ENCODE data around the gene CAMK2D.
A peak's percentile ranks its signal among the peaks of the same experiment; 100 is the strongest.
"Not testable (repeated sequence)": the region's sequence is repeated elsewhere in the genome, so short reads cannot be mapped to it uniquely, and the experiment has no call there.

The CAMK2D gene

DNA sequence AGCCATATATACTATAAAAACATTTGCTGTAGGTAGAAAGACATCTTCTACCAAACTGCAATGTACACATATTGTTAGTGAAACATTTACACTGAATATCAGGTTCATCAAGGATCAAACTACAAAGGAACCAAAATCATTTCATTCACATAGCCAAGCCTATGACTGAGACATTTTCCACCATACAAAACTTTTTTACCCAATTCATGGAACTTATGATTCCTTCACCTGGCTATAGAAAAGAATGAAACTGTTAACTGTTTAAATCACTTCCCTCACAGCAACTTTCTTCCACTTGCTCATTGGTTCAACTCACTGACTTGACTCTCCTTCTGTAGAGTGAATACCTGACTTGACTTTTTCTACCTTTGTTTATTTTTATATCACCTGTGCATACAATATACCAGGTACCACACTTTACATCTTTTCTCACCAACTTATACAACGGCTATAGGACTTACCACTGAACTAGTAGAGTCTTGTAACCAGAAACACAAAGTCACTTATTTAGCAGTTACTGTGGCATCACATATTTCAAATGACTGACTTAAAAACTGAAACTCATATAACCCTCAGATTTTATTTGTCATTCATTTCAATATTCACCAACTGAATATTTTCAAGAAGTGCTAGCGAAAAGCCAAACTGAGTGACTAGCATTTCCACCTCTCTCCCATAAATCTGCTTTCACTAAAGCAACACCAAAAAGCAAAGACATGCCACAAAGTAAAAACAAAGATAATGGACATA, 30.9 kb downstream of the CAMK2D start:
- DNase-seq (ENCODE audit: low read depth), result no peak

GRCh38 chr4:113727802-113728201, 33.7 kb downstream of the CAMK2D start:
- DNase-seq (ENCODE audit: low read depth), result no peak

- no peak for DNase-seq (ENCODE audit: low read depth)
Observed at GRCh38 chr4:113725963-113726362, 35.6 kb downstream of the CAMK2D start.

- no peak for DNase-seq (ENCODE audit: low read depth)
Observed at GRCh38 chr4:113718252-113718651, 43.3 kb downstream of the CAMK2D start.

- no peak for DNase-seq (ENCODE audit: low read depth)
Observed at GRCh38 chr4:113711883-113712662, 49.5 kb downstream of the CAMK2D start.

DNA sequence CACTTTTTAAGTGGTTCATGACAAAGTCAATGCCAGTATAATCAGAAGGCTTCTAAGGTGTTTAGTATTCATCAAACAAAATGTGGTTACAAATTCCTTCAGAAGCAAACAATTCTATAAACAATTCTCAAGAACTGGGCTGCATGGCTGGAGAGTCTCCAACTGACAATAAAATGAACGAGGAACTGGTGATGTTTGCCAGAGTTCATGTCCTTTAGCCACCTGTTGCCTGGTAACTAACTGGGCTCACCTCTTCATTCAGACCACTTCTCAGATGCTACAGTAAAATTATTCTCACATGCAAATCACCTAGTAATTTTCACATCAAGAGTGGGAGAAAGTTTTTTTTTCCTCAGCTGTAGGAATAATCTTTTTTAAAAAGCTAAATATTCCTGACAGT, 53.3 kb downstream of the CAMK2D start:
- no peak for DNase-seq (ENCODE audit: low read depth)

DNA sequence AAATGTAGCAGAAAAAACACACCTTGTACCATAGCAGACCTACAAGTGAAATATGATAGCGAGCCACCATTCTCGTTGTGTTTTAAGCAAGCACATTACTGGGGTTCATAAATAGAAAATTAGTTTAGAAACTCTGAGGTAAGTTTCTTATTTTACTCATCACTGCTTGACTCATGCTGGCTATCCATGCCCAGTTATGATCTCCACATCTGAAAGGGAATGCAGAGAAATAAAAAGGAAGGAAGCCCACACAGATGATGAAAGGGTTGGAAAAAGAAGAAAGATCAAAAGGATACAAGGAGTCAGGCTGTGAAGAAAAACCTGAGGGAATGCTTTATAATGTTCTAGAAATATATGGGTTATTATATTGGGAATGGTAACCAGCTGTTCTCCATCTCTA, 54.5 kb downstream of the CAMK2D start:
- peak; percentile 33 for DNase-seq (ENCODE audit: low read depth)

- not testable (repeated sequence) for DNase-seq (ENCODE audit: low read depth)
Observed at GRCh38 chr4:113705097-113705496, 56.4 kb downstream of the CAMK2D start.

- peak; percentile 42 for DNase-seq (ENCODE audit: low read depth)
Observed at GRCh38 chr4:113702596-113702995, 58.9 kb downstream of the CAMK2D start.

DNA sequence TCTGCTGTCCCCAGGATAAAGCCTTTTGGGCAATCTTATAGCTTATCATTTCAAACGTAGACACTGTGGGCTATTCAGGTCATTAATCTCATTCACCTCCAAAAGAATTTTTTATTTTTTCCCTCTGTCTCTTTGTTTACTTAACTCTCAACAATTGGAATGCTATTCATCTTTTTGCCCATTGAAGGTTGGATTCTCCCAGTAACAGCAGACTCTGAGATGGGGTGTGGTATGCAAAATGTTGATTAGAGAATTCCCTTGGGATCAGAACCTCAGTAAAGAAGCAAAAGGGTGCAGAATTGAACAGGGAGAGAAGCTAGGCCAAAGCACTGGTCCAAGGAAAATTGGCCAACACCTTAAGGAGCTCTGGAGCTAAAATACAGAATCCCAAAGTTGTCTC, 60.4 kb downstream of the CAMK2D start:
- DNase-seq (ENCODE audit: low read depth), result no peak

GRCh38 chr4:113700602-113701150, 60.9 kb downstream of the CAMK2D start:
- no peak for DNase-seq (ENCODE audit: low read depth)

DNA sequence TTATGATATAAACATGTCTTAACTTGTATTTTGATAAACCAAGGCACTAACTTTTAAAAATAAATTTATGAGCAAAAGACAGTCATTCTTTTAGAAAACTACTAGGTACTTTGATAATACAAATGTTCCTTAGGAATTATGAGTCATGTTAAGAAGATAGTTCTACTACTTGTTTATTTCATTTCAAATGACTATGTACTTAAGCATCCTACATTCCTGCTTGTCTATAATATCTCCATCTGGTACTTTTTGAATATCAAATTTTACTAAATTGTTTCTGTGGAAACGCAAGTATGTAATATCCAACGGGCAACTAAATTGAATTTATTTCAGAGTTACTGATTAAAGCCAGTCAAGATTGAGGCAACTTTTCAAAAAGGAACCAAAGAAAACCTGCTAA, 61.8 kb downstream of the CAMK2D start:
- peak; percentile 61 for DNase-seq (ENCODE audit: low read depth)

DNA sequence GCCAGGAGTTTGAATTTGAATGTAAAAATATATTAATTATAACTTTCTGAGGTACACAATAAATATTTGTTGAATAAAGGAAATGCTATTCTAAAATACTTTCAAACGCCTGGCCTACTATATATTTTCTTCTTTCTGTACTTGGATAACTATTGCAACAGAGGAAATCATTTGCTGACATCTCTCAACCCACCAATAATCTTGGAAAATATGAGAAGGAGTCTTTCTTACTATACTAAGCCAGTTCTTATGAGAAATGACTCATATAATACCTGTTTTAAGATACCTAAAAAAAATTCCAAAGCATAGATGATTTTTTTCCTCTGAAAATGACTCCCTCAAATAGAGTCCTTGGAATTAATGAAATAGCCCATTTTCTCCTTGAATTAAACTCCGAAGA, 64.1 kb downstream of the CAMK2D start:
- no peak for DNase-seq (ENCODE audit: low read depth)

- no peak for DNase-seq (ENCODE audit: low read depth)
Observed at GRCh38 chr4:113695328-113696169, 66.0 kb downstream of the CAMK2D start.

- no peak for DNase-seq (ENCODE audit: low read depth)
Observed at GRCh38 chr4:113694008-113694407, 67.5 kb downstream of the CAMK2D start.

GRCh38 chr4:113692809-113693411, 68.6 kb downstream of the CAMK2D start:
- DNase-seq (ENCODE audit: low read depth), result no peak

DNA sequence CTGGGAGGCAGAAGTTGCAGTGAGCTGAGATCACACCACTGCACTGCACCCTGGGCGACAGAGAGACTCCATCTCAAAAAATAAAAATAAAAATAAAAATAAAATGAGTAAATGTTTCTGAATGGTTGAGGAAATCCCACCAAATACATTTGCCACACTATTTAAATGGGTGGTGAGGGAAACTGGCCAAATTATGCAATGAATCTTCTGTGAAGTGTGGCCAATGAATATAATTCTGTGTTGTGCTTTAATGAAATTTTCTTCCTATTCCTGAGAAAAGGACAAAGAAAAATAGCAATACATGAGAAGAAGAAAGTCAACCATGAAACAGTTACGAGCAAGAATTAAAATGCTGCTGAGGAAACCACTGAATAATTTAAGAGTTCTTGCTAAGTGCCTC, 69.9 kb downstream of the CAMK2D start:
- no peak for DNase-seq (ENCODE audit: low read depth)

DNA sequence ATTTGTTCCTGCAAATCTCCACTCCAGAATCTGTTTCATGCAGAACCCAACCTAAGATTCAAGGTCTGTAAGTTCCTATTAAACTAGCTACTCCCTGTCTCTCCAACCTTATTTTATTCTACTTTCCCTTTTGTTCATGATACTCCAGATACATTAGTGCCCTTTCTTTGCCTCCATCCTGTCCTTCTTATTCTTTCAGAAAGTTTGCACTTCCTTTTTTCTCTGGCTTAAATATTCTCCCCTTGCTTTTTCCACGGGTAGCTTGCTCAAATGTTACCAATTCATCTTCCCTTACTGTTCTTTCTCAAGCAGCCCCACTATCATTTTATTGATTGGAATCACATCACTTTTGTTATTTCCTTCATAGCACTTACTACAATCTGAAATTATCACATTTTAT, 72.1 kb downstream of the CAMK2D start:
- no peak for DNase-seq (ENCODE audit: low read depth)

DNA sequence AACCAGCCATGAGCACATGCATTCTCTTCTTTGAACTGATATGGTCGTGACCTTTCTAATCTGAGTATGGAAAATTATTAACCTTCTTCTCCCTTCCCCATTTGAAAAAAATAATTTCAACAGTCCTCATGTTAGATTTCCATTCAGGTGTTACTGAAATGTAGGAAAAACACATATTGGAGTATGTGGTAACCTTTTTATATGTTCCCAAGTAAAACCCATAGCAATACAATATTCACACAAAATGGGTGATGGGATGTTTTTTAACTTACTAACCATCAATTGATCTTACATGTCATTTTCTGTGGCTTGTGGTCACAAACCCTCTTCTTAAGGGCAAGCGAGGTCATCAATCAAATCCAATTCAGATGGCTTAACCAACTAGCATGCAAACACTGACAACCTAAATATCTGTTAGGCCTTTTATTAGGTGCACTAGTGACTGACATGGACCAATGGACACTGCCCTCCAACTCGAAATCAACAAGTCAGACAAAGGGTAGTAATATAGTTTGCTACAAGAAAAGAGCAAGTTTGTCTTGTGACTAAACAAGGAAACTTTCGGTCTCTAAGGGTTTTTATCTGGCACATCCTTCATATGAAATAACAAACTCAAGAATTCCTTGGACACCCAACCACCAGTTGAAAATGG, 74.3 kb downstream of the CAMK2D start:
- DNase-seq (ENCODE audit: low read depth), result peak; percentile 35

DNA sequence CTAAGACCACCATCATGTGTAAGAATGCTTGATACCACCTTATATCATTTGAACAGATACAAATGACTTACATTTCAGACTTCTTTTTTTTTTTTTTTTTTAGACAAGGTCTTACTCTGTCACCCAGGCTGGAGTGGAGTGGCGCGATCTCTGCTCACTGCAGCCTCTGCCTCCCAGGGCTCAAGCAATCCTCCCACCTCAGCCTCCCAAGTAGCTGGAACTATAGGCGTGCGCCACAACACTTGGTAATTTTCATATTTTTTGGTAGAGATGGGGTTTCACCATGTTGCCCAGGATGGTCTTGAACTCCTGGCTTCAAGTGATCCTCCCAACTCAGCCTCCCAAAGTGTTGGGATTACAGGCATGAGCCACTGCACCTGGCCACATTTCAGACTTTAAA, 76.4 kb downstream of the CAMK2D start:
- not testable (repeated sequence) for DNase-seq (ENCODE audit: low read depth)

GRCh38 chr4:113684534-113685091, 76.9 kb downstream of the CAMK2D start:
- peak; percentile 80 for DNase-seq (ENCODE audit: low read depth)

Measured in fibroblast of gingiva (primary cell).